Kidney epithelial cell (primary cell): ENCODE measurements around the gene CX3CL1. TPM values are rescaled to one million over a fixed set of nuclear protein-coding genes. Genes with fewer than 3 reads are reported as not detected.

Source experiments
- DNase-seq: peaks from one replicate; pipeline ENCODE4 v3.0.0-alpha.2; 2010; ENCODE audit warnings: low read depth
- H3K27me3 ChIP-seq: 2 replicates; pipeline ENCODE4 v1.6.0; 2011; ENCODE audit warnings: low read length; ENCODE audit not compliant: control insufficient read depth, insufficient read depth
- H3K36me3 ChIP-seq: 2 replicates; pipeline ENCODE4 v1.5.1; 2011; ENCODE audit warnings: low read length; ENCODE audit not compliant: control insufficient read depth, insufficient read depth
- H3K4me3 ChIP-seq: 2 replicates; pipeline ENCODE4 v1.5.1; 2011; ENCODE audit warnings: low read depth, mild to moderate bottlenecking, control low read depth, low read length
- CTCF ChIP-seq: IDR thresholded peaks from 2 replicates; pipeline ENCODE4 v1.5.1; 2011; ENCODE audit warnings: mild to moderate bottlenecking, moderate library complexity, low read length, control low read depth, inconsistent platforms; ENCODE audit not compliant: insufficient read depth, poor library complexity, severe bottlenecking
- total RNA-seq: library from RNA; depleted of rRNA; stranded (reverse); fragments of >200 nt; gene quantifications from 2 replicates; pipeline ENCODE4 v1.2.3, GENCODE V29; 2015

Gene CX3CL1
- total RNA-seq, 1 donor from 2014 or later, result 24.8 TPM

- TF ChIP-seq CTCF, result no peak
- Histone ChIP-seq H3K36me3 (no peaks in the 10 kb centered on the region), H3K27me3 (peaks cover 3% of the 10 kb centered on the region), H3K4me3 (no peak within 1 kb of the TSS)
- DNase-seq, result no peak
These were observed 13.7 kb upstream of the CX3CL1 start, which contains the start of gene CCL22 for GRCh38 chr16:57358527-57359095. CCL22 (plus strand) TSS chr16:57358783; CDS start chr16:57358817, 34 bp downstream.

- DNase-seq, result no peak
- H3K36me3 ChIP-seq, result no peaks in the 10 kb centered on the region
- no peak for TF ChIP-seq CTCF
- peaks cover 3% of the 10 kb centered on the region for H3K27me3 ChIP-seq
- no peak overlapping the region for H3K4me3 ChIP-seq
These were observed 11.9 kb upstream of the CX3CL1 start for GRCh38 chr16:57360321-57360935.

- Histone ChIP-seq H3K4me3 (no peak overlapping the region), H3K27me3 (peaks cover 3% of the 10 kb centered on the region), H3K36me3 (no peaks in the 10 kb centered on the region)
- DNase-seq, result no peak
- TF ChIP-seq CTCF, result no peak
These were observed 10.9 kb upstream of the CX3CL1 start for GRCh38 chr16:57361404-57361803.

GRCh38 chr16:57364143-57364542 is 8.1 kb upstream of the CX3CL1 start:
- no peak for DNase-seq
- Histone ChIP-seq H3K36me3 (no peaks in the 10 kb centered on the region), H3K27me3 (peaks cover 3% of the 10 kb centered on the region), H3K4me3 (no peak overlapping the region)
- TF ChIP-seq CTCF, result no peak

- H3K36me3 ChIP-seq, result no peaks in the 10 kb centered on the region
- no peak overlapping the region for H3K4me3 ChIP-seq
- peaks cover 3% of the 10 kb centered on the region for H3K27me3 ChIP-seq
- no peak for TF ChIP-seq CTCF
- no peak for DNase-seq
These were observed 5.7 kb upstream of the CX3CL1 start for GRCh38 chr16:57366544-57367040.
